ENCODE measurements around the gene PLEKHH1. TPM values are rescaled to one million over a fixed set of nuclear protein-coding genes. Genes with fewer than 3 reads are reported as not detected.
A peak's percentile ranks its signal among the peaks of the same experiment; 100 is the strongest.

The PLEKHH1 gene
- total RNA-seq, 1 donor from 2014 or later: 7.3 TPM

DNA sequence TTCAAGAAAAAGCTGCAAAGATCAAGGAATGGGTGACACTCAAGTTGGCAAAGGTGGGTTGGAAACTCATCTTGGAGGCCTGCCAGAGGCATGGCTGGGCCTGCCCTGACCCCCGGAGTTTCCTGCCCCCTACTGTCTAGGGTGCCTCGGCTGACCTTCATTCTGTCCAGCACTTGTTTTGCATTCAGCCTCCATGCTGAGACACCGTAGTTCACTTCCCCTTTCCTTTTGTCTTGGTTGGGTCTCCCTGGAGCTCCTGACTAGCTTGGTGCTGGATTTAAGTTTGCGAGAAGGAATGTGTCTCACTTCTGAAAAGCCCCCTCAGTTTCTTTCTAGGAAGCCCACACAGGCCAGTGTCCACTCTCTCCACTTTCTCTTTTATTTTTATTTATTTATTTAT lies 26.5 kb downstream of the PLEKHH1 start:
- DNase-seq (ENCODE audit: low spot score in 2 of 2) (no peak), FAIRE-seq (no peak)

DNA sequence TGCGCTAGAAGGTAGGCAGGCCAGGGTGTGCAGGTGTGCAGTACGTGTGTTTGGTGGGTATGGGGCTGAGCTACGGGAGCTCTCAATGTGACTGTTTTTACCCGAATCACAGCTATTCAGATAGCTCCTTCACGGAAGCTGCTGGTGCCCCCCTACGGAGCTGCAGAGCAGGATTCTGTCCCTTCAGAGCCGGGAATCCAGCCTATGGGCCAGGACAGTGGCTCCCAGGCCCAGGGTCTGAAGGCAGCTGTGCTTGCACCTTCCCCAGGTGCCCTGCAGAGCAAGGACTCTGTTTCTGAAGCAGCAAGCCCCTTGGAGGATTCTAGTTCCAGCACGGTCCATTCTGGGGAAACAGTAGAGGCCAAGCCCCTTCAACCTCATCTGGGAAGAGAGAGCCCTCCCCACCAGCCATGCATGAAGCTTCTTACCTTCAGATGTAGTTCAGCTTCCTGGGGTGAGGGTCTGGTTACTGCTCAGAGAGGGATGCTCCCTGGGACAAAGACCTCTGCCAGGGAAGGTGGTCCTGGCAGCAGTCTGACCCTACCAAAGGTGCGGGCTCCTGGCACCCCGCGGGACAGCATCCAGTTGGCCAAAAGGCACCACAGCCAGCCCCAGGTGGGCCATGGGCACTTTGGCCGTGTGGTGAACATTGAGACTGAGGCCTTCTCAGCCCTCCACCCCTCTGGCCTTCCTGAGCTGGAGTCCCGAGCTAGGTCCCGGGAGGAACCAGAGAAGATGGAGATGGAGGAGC lies 29.1 kb downstream of the PLEKHH1 start:
- FAIRE-seq (no peak), DNase-seq (ENCODE audit: low spot score in 2 of 2) (no peak)

DNA sequence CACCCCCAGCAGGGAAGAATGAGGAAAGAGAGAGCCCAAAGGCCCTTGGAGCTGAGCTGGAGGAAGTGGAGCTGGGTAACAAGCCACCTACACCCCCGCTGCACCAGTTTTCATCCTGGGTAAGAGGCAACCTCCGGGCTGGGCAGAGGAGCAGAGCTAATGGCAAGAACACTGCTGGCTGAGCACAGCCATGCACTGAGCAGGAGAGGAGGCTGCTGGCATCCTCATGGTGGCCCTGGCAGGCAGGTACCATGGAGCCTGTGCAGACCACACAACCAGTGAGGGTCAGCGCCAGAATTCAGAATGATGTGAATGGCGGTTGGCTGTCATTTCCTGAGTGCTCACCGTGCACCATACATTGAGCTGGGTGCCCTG lies 29.7 kb downstream of the PLEKHH1 start:
- FAIRE-seq (no peak), DNase-seq (ENCODE audit: low spot score in 2 of 2) (no peak)

DNA sequence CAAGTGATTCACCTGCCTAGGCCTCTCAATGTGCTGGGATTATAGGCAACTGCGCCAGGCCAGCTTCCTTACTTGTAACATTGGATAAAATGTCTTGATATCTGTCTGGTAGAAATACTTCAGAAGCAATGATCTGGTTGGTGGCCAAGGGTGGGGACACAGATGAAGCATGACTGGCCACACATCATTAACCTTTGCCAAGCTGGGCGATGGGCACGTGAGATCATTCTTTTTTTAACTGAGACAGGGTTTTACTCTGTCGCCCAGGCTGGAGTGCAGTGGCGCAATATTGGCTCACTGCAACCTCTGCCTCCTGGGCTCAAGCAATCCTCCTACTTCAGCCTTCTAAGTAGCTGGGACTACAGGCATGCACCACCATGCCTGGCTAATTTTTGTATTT lies 31.1 kb downstream of the PLEKHH1 start:
- DNase-seq (ENCODE audit: low spot score in 2 of 2): no peak
- FAIRE-seq: no peak

DNA sequence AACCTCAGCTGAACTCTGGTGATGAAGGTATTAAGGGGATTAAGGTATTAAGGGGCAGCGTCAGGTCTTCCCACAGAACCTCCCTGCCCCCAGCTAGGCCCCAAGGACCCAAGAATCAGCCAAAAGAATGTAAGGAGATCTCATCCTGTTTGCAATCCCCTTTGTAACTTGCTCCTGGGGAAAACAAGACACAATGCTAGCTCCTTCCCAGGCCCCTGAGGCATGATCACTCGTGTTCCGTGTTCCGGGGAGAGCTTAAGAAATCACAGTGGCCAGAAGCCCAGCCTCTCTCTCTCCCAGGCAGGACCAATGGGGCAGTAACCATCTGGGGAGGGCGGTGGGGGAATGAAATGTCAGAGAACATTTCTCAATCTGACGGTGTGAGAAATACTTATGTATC lies 33.8 kb downstream of the PLEKHH1 start:
- no peak for FAIRE-seq
- no peak for DNase-seq (ENCODE audit: low spot score in 2 of 2)

DNA sequence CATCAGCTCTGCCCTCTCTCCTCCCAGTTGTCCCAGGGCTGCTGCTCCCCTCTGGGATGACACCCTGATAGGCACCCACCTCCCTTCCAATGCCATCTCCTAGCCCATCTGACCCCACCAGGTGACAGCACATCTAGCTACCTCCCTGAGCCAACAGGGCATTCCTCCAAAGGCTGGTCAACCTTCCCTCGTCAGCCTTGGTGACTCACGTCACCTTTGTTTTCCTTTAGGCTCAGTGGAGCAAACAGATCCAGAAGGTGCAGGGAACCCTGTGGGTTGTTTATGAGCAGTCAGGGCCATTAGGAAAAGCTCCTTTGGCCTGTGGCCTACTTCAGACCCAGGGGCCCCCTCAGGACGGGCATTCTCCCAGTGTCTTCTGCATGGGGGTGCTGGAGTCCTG lies 34.6 kb downstream of the PLEKHH1 start:
- no peak for DNase-seq (ENCODE audit: low spot score in 2 of 2)
- FAIRE-seq: no peak

DNA sequence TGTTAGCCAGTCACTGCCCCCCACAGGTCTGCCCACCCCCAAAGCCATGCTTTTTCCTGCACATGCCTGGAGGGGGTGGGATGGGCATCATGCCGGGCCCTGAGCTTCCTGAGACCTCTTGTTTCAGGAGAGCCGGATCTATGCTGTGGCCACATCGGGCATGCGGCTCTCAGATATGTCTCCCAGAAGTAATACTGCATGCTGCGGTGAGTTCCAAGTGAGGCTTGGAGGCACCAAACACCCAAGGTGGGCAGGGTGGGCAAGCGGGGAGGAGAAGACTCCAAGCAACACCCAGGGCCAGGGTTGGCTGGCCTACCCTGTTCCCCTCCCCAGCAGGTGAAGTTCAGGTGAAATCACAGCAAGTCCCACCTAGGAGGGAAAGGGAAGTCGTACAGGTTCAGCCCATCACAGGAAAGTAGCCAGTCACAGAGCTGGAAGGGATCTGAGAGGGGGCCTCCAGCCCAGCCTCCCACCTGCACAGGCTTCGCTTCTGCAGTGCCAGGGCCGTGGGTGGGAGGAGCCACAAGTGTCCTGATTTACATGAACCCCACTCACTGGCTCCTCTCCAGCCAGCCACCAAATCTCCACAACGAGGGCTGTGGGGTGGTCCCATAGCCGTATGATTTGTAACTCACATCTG lies 36.0 kb downstream of the PLEKHH1 start:
- no peak for DNase-seq (ENCODE audit: low spot score in 2 of 2)
- no peak for FAIRE-seq

DNA sequence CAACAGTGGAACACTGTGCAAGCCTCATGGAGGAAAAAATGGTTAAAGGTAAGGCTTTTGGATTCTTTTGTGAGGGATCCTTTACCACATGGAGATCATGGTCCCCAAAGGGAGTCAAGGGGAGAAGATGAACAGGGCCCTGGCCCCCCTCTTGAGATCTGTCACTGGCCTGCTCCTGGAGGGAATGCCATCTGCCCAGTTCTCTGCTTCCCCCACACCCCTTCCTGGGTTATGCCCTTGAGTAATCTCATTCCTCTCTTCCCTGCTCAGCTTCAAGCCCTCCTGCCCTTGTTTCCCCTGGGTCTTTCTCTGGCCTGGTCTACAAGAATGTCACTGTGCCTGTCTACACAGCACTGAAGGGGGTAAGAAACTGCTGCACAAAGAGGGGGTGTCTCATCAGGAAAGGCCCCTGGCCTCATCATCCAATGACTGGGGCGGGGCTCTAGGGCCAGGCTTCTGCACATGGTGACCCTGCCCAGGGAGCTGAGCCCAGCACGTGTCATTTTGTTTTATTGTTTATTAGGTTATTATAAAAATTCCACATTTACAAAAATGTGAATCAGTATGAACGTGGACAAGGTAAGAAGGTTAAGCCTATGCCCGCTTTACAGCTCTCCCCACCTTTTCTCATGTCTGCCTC lies 36.7 kb downstream of the PLEKHH1 start:
- FAIRE-seq (no peak), DNase-seq (ENCODE audit: low spot score in 2 of 2) (no peak)

DNA sequence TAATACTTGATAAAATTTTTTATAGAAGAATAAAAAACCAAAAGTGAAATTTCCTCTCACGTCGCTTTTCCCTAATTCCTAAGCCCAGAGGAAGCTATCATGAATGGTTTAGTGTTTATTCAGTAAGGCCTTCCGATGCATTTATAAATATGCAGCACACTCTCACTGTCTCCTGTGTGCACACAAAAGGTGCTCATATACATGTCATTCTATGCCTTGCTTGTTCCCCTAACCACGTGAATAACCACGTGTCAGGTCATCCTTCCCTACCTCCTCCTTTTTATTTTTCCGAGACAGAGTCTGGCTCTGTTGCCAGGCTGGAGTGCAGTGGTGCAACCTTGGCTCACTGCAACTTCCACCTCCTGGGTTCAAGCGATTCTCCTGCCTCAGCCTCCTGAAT lies 37.4 kb downstream of the PLEKHH1 start:
- no peak for DNase-seq (ENCODE audit: low spot score in 2 of 2)
- FAIRE-seq: no peak

DNA sequence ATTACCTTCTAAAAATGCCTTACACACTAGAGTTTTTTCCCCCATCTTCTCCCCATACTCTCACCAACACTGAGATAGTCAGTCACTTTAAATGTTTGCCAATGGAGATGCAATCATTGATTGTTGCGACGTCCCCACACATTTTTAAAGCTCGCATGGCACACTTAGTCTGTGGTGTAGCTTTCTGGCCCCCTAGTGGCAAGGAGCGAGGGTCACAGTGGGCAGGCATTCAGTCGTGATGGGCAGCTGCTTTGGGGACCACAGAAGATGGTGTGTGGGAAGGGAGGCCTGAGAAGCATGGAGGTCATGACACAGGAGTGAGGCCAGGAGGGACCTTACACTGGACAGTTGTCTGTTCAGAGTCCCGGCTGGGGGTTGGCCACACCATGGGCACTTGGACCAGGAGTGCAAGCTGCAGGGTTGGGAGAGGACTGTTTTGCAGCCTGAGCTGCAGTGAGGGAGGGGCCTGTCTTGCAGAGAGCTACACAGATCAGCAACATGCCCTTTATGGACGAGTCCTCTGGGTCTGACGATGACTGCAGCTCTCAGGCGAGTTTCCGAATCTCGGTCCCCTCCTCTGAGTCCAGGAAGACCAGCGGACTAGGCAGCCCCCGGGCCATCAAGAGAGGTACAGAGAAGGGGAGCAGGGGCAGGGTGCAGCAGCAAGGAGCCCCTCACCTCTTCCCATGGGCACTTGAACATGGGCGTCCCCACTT lies 38.3 kb downstream of the PLEKHH1 start:
- DNase-seq (ENCODE audit: low spot score in 2 of 2) (peak; percentile 54 to 65), FAIRE-seq (no peak)

DNA sequence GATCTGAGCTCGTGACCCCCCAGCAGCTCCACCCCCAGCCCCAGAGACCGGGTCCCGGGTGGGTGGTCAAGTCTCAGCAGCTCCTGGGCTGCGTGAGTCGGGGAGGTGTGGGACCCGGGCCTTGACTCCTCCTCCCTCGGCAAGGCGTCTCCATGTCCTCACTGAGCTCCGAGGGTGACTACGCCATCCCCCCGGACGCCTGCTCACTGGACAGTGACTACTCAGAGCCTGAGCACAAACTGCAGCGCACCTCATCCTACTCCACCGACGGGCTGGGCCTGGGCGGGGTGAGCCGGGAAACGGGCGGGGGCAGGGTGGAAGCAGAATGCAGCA lies 38.9 kb downstream of the PLEKHH1 start:
- no peak for DNase-seq (ENCODE audit: low spot score in 2 of 2)
- no peak for FAIRE-seq

DNA sequence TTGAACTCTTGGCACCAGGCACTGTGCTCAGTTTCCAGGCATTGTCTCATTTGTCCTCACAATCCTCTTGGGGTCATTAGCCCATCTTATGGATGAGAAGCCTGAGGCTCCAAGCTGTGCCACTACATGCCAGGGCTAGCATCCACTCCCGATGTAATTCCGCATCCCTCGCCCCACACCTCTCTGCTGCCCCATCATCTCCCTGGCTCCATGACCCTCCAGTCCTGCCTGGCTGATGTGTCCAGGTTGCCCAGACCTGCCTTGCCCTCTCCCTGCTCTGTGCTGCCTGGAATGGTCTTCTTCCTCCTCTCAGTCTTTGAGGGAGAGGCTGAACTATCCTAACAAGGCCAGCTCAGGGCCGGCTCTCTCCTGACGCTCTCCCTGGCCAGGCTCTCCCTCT lies 39.5 kb downstream of the PLEKHH1 start:
- no peak for DNase-seq (ENCODE audit: low spot score in 2 of 2)
- no peak for FAIRE-seq

DNA sequence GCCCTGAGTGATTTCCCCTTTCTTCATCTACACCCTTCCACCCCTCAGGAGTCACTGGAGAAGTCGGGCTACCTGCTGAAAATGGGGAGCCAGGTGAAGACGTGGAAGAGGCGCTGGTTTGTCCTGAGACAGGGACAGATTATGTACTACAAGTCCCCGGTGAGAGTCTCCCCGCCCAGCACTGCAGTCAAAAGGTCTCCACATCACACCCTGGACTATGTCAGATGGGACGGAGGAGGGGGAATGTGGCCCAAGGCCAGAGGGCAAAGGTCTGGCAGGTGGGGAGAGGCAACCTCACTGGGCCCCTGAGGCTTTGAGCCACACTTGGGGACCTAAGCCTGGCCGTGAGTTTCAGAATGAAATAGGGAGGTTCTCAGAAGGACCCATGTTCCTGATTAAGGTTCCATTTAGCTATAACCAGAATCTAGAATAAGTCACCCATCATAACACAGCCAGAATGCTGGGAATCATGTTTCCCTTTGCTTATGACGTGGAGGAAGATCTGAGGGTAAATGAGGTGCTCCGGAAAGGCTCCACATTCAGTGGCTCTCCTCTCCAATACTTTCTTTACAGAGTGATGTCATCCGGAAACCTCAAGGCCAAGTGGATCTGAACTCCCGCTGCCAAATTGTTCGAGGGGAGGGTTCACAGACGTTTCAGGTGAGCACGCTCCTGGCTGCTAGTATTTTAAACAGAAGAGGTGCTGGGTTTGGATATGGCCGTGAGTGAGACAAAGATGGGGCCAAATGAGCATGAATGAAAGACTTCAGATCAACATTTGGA lies 40.3 kb downstream of the PLEKHH1 start:
- no peak for DNase-seq (ENCODE audit: low spot score in 2 of 2)
- no peak for FAIRE-seq

DNA sequence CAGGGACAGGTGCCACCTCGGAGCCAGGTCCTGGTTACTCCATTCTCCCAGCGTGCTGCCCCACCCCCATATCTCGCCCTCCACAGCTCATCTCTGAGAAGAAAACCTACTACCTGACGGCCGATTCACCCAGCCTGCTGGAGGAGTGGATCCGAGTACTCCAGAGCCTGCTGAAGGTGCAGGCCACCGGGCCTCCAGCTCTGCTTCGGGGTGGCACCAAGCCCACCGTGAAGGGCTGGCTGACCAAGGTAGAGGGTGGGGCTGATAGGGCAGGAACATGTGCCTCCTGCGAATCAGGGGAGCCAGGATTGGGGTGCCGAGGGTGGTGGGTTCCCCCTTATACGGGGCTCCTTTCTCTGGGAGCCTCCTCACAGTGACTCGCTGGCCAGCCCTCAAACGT lies 41.1 kb downstream of the PLEKHH1 start:
- DNase-seq (ENCODE audit: low spot score in 2 of 2): no peak
- FAIRE-seq: no peak

DNA sequence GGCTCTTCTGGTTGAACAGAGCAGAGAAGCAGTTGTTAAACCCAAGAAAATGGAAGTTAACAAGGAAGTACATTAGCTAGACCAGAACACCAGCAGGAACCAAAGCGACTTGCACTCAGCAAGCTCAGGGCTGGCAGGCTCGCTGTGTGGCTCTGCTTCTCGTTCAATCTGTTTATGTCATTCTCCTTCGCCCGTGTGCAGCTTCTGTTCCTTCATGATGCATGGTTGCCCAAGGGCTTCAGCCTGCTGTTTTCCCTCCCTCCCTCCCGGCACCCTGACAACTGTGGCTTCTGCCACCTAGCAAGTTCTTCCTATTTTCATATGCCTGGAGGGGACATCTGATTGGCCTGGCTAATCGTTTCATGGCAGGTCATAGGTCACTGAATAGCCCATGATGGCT lies 41.7 kb downstream of the PLEKHH1 start:
- no peak for FAIRE-seq
- no peak for DNase-seq (ENCODE audit: low spot score in 2 of 2)

DNA sequence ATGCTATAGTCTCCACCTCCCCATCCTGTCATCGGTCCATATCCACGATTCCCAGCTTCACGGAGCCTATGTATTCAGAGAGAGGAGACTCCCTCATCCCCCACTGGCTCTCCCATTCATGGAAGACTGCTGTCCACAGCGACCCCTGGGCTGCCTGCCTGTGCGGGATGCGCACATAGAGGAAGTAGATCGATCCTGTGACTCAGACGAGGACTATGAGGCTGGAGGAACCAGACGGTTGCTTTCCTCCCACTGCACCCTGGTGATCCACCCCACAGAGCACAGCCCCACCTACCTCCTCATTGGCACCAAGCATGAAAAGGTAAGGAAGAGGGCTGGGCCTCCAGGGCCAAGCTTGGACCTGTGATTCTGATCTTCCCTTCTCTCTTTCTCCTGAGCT lies 42.6 kb downstream of the PLEKHH1 start:
- DNase-seq (ENCODE audit: low spot score in 2 of 2) (no peak), FAIRE-seq (no peak)

DNA sequence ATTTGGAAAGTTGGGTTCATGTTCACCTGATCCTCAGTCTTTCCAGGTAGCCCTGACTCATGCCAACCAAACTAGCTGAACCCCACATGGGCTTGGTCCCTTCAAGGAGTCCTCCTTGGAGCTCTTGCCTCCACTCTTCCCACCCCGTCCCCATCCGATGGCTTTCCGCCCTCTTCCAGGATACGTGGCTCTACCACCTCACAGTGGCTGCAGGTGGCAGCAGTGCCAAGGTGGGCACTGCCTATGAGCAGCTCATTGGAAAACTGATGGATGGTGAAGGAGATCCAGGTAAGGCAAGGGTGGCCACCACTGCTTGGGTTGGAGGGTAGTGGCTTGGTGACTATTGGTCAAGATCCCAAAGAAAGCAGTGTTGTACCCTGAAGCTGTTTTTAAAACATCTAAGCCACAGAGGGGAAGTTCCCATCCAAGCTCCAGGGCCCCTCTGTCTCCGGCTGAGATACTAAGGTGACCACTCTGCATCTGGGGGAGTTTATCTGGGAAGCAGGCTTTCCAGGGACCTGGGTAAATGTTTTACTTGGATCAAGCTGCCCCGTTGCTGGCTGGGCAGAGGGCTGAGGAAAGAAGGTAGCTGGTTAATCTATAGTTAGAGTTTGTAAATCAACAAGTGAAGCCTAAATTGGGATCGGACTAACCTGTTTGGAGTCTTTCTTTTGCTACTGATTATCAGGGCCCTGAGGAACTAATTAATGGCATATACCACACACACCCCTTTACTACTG lies 43.3 kb downstream of the PLEKHH1 start:
- FAIRE-seq: no peak

DNA sequence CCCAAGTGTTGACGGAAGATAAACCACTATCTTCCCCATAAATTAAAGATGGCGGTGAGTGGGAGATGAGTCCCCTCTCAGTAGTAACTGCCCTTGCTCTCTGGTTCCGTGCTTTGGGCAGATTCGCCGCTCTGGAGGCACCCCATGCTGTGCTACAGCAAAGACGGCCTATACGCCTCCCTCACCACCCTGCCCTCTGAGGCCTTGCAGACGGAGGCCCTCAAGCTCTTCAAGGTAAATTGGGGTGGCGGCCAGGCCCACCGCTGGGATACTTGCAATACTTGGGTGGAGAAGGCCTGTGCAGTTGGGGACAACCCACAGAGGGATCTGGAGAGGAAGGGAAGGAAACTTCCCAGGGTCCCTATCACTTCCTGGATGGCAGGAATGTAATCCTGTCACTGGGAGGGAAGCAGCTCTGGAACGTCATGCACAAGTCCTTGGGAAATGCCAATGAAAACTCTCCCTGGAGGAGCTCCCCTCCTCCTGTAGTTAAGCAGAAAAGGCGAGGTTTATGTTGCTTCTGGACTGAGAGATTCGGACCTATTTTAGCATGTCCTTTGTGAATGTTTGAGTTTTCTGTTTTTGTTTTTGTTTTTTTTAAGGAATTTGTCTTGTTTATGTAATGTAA lies 44.2 kb downstream of the PLEKHH1 start:
- FAIRE-seq (no peak), DNase-seq (ENCODE audit: low spot score in 2 of 2) (no peak)

More for the DNA sequence above, 43.3 kb downstream of the PLEKHH1 start:
- no peak for DNase-seq (ENCODE audit: low spot score in 2 of 2)

DNA sequence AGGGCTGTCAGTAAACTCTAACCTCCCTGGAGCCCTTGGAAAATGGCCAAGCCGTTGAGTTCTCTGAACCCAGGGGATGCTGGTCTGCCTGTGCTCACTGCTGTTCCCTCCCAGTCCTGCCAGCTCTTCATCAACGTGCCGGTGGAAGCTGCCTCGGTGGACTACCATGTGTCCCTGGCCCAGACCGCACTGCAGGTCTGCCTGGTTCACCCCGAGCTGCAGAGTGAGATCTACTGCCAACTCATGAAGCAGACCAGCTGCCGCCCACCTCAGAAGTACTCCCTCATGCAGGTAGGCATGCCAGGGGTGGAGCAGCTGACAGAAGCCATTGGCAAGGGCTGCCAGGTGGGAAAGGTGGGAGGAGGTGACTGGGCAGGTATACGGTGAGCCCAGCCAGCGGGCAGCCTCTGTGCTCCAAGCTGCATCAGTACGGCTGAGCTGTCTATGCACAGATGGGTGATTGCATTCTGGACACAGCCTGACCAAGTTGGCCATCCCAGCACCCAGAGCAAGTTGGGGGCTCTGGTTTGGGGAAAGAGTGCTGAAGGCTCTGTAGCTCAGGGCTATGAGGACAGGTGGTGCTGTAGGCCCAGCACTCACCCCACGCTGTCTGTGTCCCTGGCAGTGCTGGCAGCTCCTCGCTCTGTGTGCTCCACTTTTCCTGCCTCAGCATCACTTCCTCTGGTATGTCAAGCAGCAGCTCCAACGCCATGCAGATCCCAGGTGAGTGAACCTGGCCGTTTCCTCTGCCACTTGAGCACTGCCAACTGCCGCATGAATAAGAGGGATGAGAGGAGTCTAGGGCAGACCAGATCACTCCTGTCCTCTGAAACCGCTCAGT lies 45.0 kb downstream of the PLEKHH1 start:
- DNase-seq (ENCODE audit: low spot score in 2 of 2): no peak
- no peak for FAIRE-seq
